HG02571 (cell line): Measurements from ENCODE around the gene TMEM178B.

Source experiments
- ATAC-seq: cut with Tn5 transposase; IDR thresholded peaks from one replicate; pipeline ENCODE4 v1.9.1; 2021; ENCODE audit warnings: mild to moderate bottlenecking, moderate library complexity; ENCODE audit not compliant: unreplicated experiment

The TMEM178B gene

GRCh38 chr7:141455723-141456122 lies 381.9 kb downstream of the TMEM178B start:
- ATAC-seq, result no peak

DNA sequence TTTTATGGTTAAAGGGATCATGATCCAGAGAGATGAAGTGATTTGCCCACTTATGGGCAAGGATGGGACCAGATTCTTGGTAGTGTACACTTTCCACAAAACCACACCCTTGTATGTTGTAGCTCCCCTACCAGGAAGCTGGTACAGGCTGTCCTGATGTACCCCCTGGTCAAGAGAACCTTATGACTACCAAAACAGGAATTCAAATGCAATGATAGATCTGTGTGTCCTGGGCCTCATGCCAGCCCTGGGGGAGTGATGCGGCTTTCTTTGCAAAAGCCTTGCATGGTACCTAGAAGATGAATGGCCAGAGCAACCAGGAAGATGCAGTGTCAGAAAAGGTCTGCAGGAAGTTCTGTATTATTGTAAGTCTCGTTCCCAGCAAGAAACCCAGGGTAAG lies 382.4 kb downstream of the TMEM178B start:
- no peak for ATAC-seq

GRCh38 chr7:141456711-141457110 lies 382.8 kb downstream of the TMEM178B start:
- no peak for ATAC-seq

DNA sequence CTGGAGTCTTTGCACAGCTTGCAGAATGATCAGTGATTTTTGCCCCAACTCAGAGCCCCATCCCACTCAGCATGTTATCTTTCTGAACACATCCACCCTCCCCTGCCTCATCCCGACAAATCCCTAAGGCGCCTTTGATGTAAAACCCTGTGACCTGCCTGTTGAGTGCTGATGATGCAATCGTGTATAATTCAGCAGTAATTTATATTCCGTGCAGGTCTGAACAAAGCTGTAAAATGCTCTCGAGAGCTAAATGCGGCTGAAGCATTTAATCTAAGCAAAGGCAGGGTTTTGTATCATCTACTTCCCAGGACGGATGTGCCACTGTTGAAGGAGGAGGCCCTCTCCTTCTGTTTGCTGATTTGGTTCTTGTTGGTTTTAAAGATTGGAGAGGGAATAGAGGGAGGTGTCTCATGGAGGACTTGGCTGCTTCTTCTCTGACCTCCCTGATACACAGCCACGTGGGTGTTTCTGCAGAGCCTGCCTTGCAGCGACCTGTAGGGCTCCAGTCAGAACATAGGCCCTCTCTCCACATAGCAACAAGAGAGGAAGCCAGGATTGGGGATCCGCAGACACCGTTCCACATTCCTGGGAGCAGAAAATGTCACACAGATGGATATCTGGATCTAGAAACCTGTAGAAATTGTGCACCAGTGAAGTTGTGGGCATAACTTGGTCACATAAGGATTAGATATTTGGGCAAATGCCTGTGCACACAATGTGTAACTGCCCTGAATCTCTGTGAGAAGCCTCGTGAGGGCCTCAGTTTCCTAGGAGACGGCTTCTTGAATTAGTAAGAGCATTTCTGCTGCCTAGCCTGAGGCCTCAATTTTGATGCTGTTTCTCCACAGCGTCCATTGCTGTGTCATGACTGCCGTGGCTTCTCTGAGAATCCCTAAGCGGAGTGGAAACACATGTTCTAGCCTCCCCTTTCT lies 387.2 kb downstream of the TMEM178B start:
- no peak for ATAC-seq

- no peak for ATAC-seq
Measured at GRCh38 chr7:141461924-141462323, 388.1 kb downstream of the TMEM178B start.

- ATAC-seq, result no peak
Measured at GRCh38 chr7:141462958-141463357, 389.1 kb downstream of the TMEM178B start.

- ATAC-seq, result no peak
Measured at GRCh38 chr7:141463986-141464385, 390.1 kb downstream of the TMEM178B start.

DNA sequence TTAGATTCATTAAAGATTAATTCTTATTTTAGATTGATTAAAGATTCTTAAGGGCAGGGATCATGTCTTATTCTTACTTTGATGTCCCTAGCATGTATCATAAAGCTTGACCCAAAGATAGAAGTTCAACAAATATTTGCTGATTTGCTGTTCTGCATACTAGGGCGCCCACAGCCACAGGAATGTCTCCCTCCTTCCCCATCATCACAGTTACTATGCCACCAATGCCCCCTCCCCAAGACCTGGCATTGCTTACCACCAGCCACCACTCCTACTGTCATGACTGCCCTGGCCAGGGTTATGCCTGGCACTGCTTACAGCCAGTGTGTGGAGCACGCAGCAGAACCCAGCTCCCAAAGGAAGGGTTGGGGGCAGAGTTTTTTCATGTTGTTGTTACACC lies 390.7 kb downstream of the TMEM178B start:
- no peak for ATAC-seq

GRCh38 chr7:141466151-141466904 lies 392.5 kb downstream of the TMEM178B start:
- no peak for ATAC-seq

DNA sequence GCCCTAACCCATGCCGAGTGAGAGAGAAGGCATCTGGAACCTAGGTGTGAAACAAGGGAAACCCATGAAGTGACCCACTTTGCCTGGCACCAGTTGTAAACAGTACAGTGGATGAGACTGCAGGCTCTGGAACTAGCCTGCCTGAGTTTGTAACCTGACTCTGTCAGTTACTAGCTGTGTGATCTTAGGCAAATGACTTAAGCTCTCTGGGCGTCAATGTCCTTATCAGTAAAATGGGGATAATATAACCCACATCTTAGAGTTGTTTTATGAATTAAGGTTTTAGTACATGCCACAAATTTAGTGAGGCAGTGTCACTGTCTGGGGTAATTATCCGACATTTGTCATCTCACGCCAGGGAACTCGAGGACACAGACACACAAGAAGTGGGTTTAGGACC lies 394.5 kb downstream of the TMEM178B start:
- no peak for ATAC-seq

GRCh38 chr7:141475679-141476078 lies 401.8 kb downstream of the TMEM178B start:
- ATAC-seq, result no peak

GRCh38 chr7:141477865-141478264 lies 404.0 kb downstream of the TMEM178B start:
- no peak for ATAC-seq

GRCh38 chr7:141478845-141479244 lies 405.0 kb downstream of the TMEM178B start:
- no peak for ATAC-seq

DNA sequence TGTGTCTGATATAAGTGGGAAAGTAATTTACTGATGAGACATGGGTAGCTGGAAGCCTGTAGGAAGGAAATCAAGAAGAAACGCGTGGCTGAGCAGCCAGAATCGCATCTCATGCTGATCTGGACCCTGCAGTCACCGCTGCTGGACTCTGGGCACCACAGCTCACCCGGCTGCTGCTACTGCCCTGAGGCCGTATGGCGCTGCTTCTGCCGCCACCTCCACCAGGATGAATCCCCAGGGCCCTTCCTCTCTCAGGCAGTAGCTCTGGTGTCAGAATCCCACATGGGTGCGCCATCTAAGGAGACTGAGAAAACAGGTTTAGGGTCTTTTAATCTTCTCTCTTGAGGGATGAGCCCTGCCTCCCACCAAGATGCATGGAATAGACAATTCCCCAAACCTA lies 407.1 kb downstream of the TMEM178B start:
- no peak for ATAC-seq

GRCh38 chr7:141481971-141482370 lies 408.1 kb downstream of the TMEM178B start:
- no peak for ATAC-seq

DNA sequence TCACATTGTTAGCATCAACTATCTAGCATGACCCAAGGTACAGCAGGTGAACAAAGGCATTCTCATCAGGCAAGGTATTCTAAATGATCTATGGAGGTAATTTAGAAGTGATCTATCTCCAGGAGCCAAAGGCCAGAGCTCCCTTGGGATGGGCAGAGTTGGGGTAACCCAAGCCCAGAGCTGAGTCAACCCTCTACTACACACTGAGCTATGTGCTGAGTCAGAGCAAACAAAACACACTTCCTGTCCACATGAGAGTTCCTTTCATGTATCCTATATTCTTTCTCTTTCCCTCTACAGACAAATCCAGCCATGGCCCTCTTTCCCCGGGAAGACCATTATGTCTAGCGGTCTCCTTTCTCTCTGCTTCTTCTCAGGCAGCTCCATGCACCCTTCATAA lies 409.2 kb downstream of the TMEM178B start:
- no peak for ATAC-seq

DNA sequence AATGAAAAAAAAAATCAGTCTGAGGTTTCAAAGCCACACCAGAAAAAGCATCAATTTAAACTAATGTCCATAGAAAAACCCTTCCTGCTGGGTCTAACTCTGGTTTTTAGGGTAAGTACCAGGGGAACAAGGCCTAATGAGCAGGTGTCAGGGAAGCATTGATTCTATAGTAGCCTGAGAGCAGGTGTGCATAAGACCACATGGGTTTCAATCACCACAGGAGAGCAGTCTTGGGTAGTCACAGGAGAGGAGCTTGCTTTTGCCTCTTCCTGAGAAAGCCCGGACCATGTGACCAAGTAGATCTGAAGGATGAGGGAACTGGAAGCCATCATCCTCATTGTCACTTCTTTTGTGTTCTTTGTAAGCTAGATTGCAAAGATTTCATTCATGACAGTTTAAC lies 411.0 kb downstream of the TMEM178B start:
- ATAC-seq, result no peak

GRCh38 chr7:141486959-141487358 lies 413.1 kb downstream of the TMEM178B start:
- ATAC-seq, result no peak

DNA sequence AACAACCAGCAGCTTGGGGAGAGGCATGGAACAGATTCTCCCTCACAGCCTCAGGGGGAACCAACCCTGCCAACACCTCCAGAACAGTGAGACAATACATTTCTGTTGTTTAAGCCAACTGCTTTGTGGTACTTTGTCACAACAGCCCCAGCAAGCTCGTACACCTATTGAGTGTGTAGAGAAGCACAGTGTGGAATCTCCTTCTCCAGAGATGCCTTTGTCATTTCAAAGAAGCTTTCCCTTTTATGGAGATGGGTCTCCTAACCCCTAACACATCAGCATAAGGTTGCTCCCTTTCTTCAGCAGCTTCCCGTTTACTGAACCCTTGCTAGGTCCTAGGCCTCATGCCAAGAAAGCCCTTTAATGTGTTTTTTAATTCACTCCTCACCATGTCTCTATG lies 416.6 kb downstream of the TMEM178B start:
- ATAC-seq, result no peak

DNA sequence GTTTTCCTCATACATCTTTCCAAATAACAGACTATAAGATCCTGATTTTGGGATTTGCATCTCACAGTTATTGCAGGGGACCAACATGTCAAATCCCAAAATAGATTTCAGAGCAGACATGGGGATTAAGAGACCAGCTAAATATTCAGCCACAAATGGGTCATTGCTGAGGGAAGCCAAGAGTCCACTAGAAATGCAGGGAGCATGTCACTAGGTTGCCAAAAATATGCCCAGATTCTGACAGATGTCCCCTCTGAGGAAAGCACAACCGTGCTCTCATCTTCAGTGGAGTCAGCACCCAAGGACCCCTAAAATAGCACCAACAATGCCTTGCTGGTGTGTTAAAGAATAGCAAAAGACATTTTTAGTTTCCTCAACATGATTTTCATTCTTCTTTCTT lies 421.2 kb downstream of the TMEM178B start:
- ATAC-seq, result no peak

DNA sequence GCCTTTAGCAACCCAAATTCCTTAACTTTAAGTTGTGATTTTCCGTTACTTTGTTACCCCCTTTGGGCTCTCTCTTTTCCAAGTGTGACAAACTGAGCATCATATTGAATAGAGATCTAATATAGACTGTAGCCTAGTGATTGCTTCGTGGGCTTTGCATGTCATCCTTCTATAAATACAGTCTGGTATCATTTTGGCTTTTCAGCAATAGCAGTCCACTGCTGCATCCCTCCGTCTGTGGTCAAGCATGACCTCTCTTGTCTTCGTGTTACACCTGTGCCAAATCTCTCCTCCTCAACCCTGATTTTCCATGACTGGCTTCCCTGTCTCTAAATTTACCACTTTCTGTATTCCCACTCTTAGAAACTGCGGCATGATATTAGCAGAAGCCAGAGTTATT lies 423.5 kb downstream of the TMEM178B start:
- no peak for ATAC-seq

- no peak for ATAC-seq
Measured at GRCh38 chr7:141500608-141501007, 426.7 kb downstream of the TMEM178B start.
